Measurements from ENCODE around the gene BTBD2. TPM values are rescaled to one million over a fixed set of nuclear protein-coding genes. Genes with fewer than 3 reads are reported as not detected.

Gene BTBD2
- total and polyA plus RNA-seq, 2 of the 8 experiments (the other 6 are each of a cell fraction or from before 2014, with no cell fraction given) = 91.7 to 92.3 TPM

GRCh38 chr19:1935484-1936208 is 79.9 kb downstream of the BTBD2 start:
- no peak overlapping the region for H3K56ac ChIP-seq (replicated peaks; ENCODE audit: insufficient read length, low read depth, low read length)
- H4K8ac ChIP-seq (ENCODE audit: extremely low read depth, insufficient read depth, low read length) = no peak overlapping the region; the same call in 1 of the 2 replicates
- H3K9ac ChIP-seq (replicated peaks in 1 of 4; ENCODE audit: extremely low read depth in 1 of 4, low read depth in 3 of 4, low read length in 3 of 4) = no peak overlapping the region
- no peak overlapping the region for H3K23ac ChIP-seq (ENCODE audit: insufficient read length)
- no peaks in the 10 kb centered on the region for H3K27me3 ChIP-seq (replicated peaks in 1 of 4; ENCODE audit: control insufficient read depth in 3 of 4, extremely low read depth in 1 of 4, insufficient read depth in 3 of 4, low read length in 3 of 4)
- peaks cover 0 to 8% (median 3%) of the 10 kb centered on the region in 4 experiments; a peak in 5 of 7 replicates for H3K4me1 ChIP-seq (replicated peaks in 1 of 4; ENCODE audit: control insufficient read depth in 3 of 4, insufficient read depth in 4 of 4, low read length in 3 of 4)
- POLR2A ChIA-PET (ENCODE audit: partially characterized antibody) = interaction anchor here (0.6 to 2.3 kb wide), 4 partner anchors 9 to 107 kb away, joined by 3 to 13 read pairs (median 3); partner anchors contain the start of genes ADAT3 and SCAMP4
- H3K9me3 ChIP-seq (ENCODE audit: insufficient read depth in 2 of 2, low read depth in 1 of 2, low read length in 1 of 2) = peaks cover 3 to 9% of the 10 kb centered on the region in 2 experiments; a peak in 2 of 4 replicates
- peaks cover 4% of the 10 kb centered on the region; the same call in 1 of the 2 replicates for H3K23me2 ChIP-seq (ENCODE audit: low read depth, low read length)
- no peak overlapping the region for H2BK12ac ChIP-seq (ENCODE audit: low read depth, low read length)
- H4K91ac ChIP-seq (replicated peaks; ENCODE audit: insufficient read length, low read length) = no peak overlapping the region
- no peak for TF ChIP-seq SAP30 (IDR thresholded peaks at IDR 0.05; ENCODE audit: insufficient read depth, insufficient replicate concordance, low read length)
- no peak for TF ChIP-seq SIRT6 (IDR thresholded peaks at IDR 0.05; ENCODE audit: low read length)
- peak; percentile 37 for TF ChIP-seq SRF (IDR thresholded peaks at IDR 0.05; ENCODE audit: low read depth, low read length)
- TF ChIP-seq HDAC2 (IDR thresholded peaks at IDR 0.05; ENCODE audit: borderline replicate concordance in 1 of 2, low read depth in 2 of 2, low read length in 2 of 2) = no peak
- TF ChIP-seq KDM1A (IDR thresholded peaks at IDR 0.05; ENCODE audit: borderline replicate concordance, low read length) = peak; percentile 34; the same call in 1 of the 2 replicates
- TF ChIP-seq RBBP5 (IDR thresholded peaks at IDR 0.05; ENCODE audit: borderline replicate concordance, low read depth, low read length) = no peak
- no peak for TF ChIP-seq CHD1 (IDR thresholded peaks at IDR 0.05; ENCODE audit: low read depth, low read length)
- no peak for TF ChIP-seq POLR2A (IDR thresholded peaks at IDR 0.05; ENCODE audit: control extremely low read depth in 1 of 2, low read depth in 2 of 2, low read length in 2 of 2)
- no peak for TF ChIP-seq ATF3 (IDR thresholded peaks at IDR 0.05; ENCODE audit: insufficient read depth, low read depth, low read length)
- H2AK5ac ChIP-seq (ENCODE audit: low read depth, low read length) = no peak overlapping the region
- H3K79me1 ChIP-seq (ENCODE audit: low read depth, low read length) = no peaks in the 10 kb centered on the region
- no peaks in the 10 kb centered on the region for H3K36me3 ChIP-seq (ENCODE audit: control insufficient read depth in 2 of 4, insufficient read depth in 4 of 4, low read length in 3 of 4)
- H3K4ac ChIP-seq (replicated peaks; ENCODE audit: insufficient read length, low read depth, low read length) = no peak overlapping the region
- no peak overlapping the region for H3K4me2 ChIP-seq (ENCODE audit: insufficient read depth in 1 of 2, low read depth in 2 of 2, low read length in 2 of 2)
- H2BK20ac ChIP-seq (ENCODE audit: low read length) = no peak overlapping the region
- no peaks in the 10 kb centered on the region for H4K20me1 ChIP-seq (replicated peaks in 1 of 2; ENCODE audit: control insufficient read depth in 1 of 2, insufficient read depth in 2 of 2, low read length in 2 of 2)
- H2BK5ac ChIP-seq (ENCODE audit: low read depth, low read length) = no peak overlapping the region
- H3K79me2 ChIP-seq (ENCODE audit: control insufficient read depth in 1 of 2, insufficient read depth in 2 of 2, low read length in 2 of 2) = no peaks in the 10 kb centered on the region
- H3K18ac ChIP-seq (ENCODE audit: extremely low read depth, low read length) = no peak overlapping the region
- FAIRE-seq = no peak
- no peak overlapping the region for H4K5ac ChIP-seq (ENCODE audit: insufficient read length, low read depth, low read length)
- H2AFZ ChIP-seq (ENCODE audit: low read length) = no peak overlapping the region
- H2BK120ac ChIP-seq (replicated peaks; ENCODE audit: low read depth, low read length) = no peak overlapping the region
- no peak overlapping the region for H2BK15ac ChIP-seq (ENCODE audit: low read length)
- no peak overlapping the region for H3K14ac ChIP-seq (ENCODE audit: insufficient read length)
- CTCF ChIA-PET (ENCODE audit: partially characterized antibody) = interaction anchor here (0.9 to 2.6 kb wide), 4 partner anchors 9 to 18 kb away, joined by 3 to 17 read pairs (median 3); no protein-coding TSS in a partner anchor
- H3K4me3 ChIP-seq (ENCODE audit: extremely low read depth in 1 of 4, insufficient read depth in 2 of 4, low read depth in 3 of 4, low read length in 4 of 4) = no peak overlapping the region
- H3K27ac ChIP-seq (ENCODE audit: low read depth, low read length) = no peak overlapping the region
- no peak for DNase-seq (ENCODE audit: low read depth in 1 of 2, low spot score in 2 of 2)
- 84% methylated on average over 6 of the region's 11 CpGs; no CpG with 5 or more reads in 1 of the 2 experiments for WGBS, 2 experiments (ENCODE audit: extremely low coverage in 1 of 2, insufficient coverage in 1 of 2, insufficient read length in 1 of 2, insufficient replicate concordance in 2 of 2, low coverage in 1 of 2, low lambda C conversion rate in 2 of 2, missing lambda C conversion rate in 1 of 2)
